Stimulated activated CD4-positive, alpha-beta T cell treated with anti-CD3 and anti-CD28 coated beads, Interleukin-12 subunit alpha, Interleukin-12 subunit beta, amount 100 ng/mL, for 4 hours (primary cell): Measurements from ENCODE around the gene ACE2.

Source experiments
- DNase-seq: peaks from one replicate; pipeline ENCODE4 v3.0.0-alpha.2; 2020

The ACE2 gene

DNA sequence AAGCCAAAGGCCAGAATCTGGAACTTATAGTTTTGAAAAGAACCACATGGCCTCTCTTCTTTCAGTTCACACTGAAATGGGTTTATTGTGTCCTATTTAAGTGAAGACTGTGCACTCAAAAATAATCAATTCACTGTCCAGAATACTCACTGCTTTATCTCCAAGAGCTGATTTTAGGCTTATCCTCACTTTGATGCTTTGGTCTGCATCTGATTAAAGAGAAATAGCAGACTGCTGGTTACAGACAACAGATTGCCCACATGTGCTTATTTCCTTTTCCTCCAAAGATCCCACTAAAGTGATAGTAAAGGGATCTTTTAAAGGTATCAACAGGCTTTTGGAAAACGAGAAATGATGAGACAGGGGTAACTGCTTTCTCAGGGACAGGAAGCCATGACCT, 30.6 kb downstream of the ACE2 start:
- no peak for DNase-seq

DNA sequence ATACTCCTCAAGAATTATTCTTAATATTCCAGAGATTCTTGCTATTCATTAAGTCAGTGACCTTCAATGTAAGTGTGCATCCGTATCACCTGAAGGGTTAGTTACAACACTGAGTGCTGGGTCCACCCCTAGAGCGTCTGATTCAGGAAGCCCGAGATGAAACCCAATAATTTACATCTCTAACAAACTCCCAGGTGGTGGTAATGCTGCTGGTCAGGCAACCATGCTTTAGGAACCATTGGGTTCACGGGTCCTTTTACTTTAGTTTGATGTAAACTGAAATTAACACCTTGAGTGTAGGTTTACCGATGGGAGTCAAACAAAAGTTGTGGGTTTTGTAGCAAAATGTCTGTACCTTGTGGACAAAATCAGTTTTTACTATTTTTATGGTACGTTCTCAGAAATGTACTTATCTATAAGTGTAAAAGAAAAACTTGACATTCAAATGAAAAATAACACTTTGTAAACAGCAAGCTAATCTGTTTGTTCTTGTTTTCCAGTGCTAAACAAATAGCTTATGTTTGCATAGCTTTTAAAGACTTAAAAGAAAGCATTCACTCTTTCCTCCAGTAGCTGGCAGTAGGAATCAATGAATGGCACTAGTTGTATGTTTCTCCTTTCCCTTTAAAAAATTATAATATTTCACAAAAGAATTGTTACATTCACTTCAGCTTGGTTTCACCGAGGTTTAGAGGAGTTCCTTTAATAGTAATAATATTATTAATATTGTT, 32.7 kb downstream of the ACE2 start:
- no peak for DNase-seq

DNA sequence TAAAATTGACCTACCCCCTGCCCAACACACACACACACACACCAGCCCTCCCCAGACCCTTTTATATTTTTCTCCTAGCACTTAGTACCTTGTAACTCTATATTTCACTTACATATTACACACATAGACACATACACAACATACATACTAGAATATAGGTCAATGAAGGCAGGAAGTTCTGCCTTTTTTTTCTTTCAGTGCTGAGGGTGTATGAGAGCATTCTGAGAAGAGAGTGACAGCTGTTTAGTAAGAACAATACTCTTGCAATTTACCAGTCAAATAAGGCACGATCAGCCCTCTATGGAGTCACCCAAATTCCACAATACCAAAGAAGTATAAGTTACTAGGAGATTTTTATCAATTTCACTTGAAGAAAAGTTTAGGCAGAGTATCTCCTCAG, 33.5 kb downstream of the ACE2 start:
- DNase-seq: no peak

DNA sequence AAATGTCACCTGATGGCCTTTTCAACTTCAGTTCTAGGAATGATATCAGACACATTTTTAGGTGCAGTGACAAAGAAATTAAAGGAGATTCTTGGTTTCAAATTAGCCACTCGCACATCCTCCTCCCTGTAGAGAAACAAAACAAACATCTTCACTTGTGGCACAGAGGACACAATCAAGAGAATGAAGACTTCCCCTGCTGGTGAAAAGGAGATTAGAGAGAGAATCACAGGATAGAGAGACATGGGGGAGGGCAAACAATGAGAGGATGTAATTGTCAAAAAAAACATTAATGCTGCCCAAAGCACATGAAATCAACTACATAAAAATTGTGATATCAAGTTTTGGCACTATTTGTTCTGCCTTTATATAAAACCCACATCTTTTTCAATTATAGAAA, 34.5 kb downstream of the ACE2 start:
- DNase-seq: no peak

DNA sequence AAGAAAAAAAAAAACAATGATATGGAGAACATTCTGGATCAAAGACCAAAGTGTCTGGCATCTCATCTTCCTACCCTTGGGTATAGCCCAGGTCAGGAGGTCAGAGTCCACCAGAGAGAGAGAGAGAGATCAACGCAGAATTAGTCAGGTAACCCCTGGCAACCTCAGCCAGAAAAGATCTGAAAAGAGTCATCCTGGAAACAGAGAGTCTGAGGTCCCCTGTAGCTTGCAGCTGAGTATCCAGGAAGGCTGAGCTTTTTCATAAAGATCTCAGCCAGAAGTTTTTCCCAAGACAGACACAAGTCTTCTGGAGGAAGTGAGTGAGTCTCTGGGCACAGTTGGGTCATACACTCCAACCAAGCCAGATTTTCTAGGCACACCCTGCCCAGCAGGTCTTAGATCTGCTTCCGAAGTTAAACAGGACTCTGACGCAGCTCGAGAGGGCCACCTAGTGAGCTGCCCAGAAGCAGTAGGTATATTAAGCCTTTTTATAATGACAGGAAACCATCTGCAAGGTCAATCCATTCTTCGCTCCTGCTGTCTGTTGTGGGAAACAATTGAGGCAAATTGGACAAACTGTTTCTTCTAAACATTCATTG, 35.7 kb downstream of the ACE2 start:
- peak; percentile 1 for DNase-seq

DNA sequence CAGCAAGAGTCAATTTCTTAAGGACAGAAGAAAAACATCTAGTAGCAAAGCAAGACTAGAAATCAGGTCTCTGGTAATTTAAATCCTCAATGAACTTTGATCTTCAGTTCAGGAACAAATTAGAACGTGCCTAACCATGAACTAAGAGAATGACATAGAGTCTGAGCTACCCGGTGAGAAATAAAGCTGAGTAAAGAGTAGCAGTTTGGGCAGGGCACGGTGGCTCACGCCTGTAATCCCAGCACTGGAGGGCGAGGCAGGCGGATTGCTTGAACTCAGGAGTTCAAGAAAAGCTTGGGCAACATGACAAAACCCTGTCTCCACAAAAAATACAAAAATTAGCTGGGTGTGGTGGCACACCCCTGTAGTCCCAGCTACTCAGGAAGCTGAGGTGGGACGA, 37.7 kb downstream of the ACE2 start:
- no peak for DNase-seq

DNA sequence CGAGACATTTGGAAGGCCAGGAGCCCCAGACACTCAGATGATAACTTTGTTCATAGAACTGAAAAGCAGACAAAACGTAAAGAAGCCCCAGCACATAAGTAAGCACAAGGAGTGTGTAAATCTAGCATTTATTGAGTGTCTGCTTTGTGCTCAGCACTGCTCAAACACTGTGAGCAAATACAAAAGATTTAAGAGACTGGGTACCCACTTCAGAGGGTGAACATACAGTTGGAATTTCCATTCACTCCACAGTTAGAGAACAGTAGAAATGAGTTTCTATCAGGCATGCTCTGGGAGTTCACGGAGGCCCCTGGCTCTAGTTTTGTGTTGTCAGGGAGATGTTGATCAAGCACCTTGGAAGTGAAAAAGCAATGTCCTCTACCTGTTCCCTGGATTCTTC, 39.8 kb downstream of the ACE2 start:
- DNase-seq: no peak

DNA sequence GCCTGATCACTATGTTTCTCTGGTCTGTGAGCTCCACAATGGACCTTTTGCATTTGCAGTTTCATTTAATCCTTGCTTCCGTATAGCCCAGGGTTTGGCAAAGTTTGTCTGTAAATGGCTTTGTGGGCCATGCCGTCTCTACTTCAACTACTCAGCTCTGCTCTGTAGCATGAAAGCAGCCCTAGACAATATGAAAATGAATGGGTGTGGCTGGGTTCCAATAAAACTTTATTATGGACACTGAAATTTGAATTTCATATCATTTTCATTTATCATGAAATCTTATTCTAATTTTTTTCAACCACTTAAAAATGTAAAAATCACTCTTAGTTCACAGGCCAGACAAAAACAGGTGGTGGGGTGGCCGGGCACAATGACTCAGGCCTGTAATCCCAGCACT, 41.5 kb downstream of the ACE2 start:
- no peak for DNase-seq

DNA sequence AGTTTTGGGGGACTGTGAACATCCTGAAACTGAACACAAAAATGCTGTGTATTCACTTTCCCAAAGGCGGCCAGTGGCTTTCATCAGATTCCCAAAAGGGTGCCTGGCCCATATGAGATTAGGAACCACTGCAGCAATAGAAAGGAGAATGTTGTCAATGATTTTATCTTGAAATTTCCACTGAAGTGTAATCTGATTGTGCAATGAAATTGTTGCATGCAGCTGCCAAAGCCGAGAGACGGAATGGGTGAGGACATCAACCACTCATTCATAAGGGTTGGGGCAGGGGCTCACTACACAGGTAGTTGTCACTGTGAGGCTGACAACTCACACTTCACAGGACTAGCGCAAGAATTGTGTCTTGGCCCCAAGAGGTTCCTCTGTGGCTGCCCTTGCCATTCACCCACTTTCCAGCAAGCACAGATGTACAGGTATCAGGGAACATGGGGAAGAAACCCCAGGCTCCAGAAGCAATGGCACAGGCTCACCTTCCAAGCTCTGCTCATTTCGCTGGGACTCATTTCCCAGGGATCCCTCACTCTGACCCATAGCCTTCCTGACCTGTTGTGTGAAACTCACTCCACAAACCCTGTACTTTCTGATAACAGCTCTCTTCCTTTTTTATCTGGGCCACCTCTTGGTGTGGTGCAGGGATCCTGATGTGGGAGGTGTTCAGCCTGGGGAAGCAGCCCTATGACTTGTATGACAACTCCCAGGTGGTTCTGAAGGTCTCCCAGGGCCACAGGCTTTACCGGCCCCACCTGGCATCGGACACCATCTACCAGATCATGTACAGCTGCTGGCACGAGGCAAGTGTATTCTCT, 51.4 kb downstream of the ACE2 start:
- no peak for DNase-seq

DNA sequence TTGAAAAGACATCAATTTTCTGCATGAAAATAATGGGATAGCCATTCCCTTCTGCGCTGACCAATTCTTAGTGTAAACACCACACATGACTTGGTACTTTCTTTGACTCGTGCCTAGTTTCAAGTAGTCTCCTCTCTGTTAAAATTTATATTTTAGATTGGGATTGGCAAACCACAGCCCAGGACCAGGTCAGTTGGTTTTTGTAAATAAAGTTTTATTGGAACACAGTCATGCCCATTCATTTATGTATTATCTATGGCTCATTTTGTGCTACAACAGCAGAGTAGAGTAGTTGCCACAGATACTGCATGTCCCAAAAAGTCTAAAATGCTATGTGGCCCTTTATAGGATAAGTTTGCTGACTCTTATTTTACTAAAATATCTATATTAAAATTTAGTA, 53.4 kb downstream of the ACE2 start:
- DNase-seq: no peak

DNA sequence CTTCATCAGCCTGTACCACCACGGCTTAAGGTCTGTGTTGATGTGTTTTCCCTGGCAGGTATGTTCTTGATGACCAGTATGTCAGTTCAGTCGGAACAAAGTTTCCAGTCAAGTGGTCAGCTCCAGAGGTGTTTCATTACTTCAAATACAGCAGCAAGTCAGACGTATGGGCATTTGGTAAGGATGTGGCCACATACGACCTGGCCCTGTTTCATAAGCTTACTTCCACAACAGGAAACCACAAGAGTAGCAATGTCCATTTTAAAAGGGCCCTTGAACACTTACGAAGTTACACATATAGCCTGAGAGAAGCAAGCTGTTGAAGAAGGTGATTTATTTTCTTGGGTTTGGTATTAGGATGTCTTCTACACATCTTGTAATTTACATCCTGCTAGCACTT, 54.0 kb downstream of the ACE2 start:
- no peak for DNase-seq

DNA sequence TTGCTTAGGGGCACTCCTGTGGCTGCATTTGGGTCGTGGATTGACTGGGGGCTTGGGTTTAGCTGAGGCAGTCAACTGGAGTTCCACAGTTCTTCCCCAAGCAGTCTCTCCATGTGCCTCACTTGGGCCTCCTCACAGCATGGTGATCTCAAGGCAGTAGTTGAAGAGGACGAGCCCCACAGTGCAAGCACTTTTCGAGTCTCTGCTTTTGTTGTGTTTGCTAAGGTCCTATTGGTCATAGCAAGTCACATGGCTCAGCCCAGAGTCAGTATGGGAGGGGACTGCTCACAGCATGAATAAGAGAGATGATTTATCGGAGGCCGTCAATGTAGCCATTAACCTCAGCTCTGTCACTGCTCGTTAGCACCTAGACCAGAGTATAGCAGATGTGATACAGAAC, 70.4 kb downstream of the ACE2 start:
- DNase-seq: no peak

DNA sequence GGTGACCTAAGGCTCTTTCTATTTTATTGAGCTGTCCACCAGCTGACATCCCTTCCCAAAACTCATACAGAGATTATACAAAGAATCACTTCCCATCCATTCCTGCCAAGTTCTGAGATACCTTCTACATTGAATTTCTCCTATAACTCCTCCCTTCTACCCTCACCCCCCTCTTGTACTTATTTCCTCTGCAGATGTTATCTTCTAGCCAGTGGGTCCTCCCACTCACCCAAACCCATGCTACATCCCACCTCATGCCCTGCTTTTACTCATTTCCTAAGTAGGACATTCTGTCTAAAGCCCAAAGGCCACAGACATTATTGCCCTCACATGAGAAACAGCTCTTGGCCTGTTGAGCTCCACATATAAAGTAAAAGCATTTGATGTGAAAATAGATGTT, 71.6 kb downstream of the ACE2 start:
- no peak for DNase-seq

DNA sequence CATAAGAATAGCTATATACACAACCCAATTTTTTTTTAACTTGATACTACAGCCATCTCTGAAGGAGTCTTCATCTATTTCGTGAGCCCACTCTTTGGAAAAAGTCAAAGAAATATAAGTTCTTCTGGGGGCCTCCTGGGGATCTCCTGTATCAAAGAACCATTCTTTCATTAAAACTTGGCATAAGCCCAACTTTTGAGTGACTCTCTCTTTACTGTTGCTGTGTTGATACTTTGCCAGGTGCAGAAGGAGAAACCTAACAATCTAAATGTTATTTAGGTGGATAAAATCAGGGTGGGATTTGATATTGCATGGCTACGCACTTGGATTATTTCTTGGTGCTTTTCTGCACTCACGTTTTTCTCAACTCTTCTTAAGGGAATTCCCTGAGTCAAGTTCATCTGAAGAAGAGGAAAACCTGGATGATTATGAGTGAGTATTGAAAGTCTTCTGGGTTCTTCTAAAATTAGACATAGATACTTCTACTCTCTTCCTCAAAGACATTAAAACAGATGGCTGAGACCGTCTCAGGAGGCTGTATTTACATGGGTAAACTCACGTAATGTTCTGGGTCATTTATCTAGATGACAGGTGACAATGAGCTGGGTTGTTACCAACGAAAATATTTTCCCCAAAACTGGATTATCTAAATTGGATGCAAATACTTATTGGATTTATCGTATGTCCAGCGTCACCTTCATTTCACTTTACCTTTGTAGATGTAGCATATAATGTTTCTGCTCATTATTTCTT, 74.9 kb downstream of the ACE2 start:
- DNase-seq: no peak

DNA sequence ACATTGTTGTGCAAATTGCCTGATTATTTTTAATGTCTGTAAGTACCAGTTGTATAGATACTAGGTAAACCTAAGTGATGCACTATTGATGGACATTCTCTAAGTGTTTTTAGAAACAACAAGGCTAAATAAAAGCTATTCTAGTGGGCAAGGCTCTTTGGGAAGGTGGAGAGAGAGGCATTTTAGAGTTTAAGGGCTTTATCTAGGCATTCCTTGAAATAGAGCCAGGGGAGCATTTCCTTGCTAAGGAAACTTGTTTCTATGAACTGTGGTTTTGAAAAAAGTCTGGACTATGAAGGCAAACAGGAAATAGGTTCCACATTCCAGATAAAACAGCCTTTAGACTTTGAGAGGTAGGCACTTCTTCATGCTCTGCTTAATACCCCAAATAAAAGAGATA, 76.3 kb downstream of the ACE2 start:
- no peak for DNase-seq

DNA sequence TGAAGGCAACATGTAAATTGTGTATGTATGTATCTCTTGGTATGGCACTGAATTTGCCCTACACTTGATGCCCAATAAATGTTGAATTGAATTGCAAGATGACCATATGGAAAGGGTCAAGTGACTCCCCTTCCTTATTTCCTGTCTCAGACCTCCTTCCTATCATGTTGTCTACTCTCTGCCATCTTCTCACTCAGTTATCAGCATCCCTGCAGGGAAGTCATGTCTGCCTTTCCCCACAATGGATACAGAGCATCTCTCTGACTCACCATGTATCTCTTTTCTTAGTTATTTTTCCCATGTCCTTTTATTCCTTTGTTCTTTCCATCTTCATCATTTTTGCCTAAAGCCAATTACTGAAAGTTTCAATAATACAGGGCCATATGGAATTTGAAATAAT, 77.7 kb downstream of the ACE2 start:
- DNase-seq: no peak

DNA sequence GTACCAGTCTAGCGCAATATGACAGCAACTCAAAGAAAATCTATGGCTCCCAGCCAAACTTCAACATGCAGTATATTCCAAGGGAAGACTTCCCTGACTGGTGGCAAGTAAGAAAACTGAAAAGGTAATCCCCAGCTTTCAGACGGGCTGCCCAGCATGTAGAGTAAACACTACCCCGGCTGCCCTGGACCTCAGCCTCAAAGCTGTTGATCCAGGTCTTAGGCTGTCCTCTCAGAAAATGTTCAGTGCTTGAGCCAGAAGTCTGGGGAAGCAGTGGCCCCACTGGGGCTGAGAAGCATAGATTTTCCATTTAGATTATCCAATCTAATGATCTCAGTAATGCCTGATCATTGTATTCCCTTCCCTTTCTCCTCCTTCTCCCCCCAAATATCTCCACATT, 78.3 kb downstream of the ACE2 start:
- no peak for DNase-seq

DNA sequence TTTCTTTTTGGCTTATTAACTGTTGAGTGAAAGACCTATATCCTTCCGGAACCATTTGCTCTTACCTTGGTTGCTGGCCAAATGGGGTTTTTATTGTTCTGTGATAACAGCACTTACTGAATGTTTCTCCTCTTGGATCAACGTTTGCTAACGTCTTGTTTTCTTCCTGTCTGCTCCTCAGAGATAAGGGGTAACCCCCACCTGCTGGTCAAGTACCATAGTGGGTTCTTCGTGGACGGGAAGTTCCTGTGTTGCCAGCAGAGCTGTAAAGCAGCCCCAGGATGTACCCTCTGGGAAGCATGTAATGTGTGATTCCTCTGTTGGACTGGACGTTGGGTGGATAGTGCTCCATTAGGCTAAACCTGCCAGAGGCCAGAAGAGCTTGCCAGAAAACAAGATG, 84.8 kb downstream of the ACE2 start:
- no peak for DNase-seq

DNA sequence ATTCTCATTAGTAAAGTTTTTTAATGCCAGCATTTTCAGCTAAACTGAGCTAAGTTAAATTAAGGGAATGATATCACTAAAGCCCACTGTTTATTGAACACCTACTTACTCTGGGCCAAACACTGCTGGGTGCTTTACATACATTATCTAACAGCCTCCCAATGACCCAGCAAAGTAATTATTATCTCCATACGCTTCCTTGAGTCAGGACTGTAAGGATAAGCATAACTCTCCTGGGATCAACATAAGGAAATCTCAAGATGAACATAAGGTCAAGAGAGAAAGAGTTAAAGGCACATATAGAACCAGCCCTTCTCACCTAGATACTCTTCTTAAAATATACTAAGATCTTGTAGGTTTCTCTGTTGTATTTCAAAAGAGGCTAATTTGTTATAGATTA, 86.5 kb downstream of the ACE2 start:
- no peak for DNase-seq

DNA sequence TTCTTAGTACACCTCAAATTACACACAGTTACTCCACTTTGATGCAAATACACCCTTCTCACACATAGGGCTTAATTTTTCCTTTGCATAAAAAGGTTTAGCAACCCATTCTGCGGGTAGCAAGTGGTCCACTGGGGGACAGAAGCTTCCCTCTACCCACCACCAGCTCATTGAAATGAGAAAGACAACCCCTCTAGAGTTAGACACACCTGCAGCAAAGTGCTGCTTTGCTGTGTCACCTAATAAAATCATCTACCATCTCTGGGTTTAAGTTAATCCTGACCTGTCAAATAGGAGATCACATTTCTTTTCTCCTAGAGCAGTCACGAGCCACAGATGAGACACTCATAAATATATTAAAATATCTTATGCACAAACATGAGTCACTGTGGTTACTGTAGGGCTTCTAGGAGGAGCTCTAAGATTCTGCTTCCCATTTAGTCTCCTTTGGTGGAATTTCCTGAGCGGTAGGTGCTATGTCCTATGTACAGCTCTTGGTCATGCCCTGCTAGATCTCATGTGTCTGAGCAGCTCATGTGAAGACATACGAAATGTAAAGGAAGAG, 88.3 kb downstream of the ACE2 start:
- no peak for DNase-seq

DNA sequence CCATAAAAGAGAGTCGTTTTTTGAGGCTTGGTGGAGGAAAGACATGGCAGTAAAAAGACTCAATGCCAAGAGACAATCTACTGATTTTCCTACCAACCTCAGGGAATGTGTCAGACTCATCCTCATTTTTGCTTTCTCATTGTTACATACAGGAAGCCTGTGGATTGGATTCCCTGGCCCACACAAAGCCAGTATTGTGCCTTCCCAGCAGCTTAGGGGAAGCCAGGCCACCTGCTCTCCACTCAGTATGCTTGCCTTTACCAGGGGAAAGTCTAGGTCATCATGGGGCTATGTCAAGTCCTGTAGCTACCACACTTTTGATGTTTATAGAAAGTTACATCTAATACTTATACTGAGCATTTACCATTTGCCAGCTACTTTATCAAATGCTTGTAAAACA, 89.2 kb downstream of the ACE2 start:
- DNase-seq: no peak
